ENCODE measurements around the gene PEX14.

Gene PEX14

DNA sequence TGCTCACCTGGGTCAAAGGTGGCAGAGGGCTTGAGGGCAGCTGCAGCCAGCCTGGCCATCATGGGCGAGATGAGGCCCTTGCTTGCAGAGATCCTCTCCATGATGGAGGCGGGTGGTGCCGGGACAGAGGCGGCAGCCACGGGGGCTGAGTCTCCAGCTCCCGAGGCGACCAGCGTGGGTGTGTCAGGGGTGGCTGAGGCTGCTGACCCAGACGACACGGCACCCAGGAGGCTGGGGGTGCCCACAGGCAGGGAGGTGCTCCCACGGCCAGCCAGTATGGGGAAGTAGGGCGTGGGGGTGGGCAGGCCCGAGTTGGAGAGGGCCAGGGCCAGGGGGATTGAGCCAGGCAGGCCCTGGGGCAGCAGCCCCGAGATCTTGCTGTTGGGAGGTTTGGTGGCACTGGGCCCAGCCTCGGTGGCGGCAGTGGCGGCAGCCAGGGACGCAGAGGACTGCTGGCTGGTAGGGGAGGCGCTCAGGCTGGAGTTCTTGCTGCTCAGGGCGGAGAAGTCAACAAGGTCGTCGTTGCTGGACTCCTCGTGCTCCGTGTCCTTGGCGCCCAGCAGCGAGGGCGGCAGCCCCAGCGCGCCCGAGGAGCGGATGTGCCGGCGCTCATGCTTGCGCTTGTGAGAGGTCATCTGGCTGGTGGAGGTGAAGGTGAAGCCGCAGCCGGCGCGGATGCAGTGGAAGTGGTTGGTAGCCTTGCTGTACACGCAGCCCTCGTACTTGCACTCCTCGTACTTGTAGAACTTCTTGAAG lies 178.8 kb downstream of the PEX14 start:
- no peak for DNase-seq

- DNase-seq, result no peak
These were observed 180.3 kb downstream of the PEX14 start for GRCh38 chr1:10655002-10655401.

DNA sequence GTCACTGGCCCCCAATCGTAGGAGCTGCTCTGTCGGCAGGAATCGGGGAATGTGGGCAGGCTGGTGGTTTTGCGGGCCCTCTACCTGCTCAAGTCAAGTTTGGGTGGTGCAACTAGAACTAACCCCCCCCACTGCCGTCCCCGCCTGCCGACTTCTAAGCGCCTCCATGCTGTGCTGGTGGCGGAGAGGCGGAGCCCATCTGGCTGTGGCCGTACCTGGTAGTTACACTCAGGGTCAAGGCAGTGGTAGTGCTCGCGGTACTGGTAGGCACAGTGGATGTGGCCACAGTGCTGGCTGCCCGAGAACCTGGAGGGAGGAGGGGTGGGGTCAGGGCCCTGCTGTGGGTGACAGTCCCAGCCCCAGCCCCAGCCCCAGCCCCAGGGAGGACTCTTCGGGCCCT lies 181.7 kb downstream of the PEX14 start:
- DNase-seq, result no peak

DNA sequence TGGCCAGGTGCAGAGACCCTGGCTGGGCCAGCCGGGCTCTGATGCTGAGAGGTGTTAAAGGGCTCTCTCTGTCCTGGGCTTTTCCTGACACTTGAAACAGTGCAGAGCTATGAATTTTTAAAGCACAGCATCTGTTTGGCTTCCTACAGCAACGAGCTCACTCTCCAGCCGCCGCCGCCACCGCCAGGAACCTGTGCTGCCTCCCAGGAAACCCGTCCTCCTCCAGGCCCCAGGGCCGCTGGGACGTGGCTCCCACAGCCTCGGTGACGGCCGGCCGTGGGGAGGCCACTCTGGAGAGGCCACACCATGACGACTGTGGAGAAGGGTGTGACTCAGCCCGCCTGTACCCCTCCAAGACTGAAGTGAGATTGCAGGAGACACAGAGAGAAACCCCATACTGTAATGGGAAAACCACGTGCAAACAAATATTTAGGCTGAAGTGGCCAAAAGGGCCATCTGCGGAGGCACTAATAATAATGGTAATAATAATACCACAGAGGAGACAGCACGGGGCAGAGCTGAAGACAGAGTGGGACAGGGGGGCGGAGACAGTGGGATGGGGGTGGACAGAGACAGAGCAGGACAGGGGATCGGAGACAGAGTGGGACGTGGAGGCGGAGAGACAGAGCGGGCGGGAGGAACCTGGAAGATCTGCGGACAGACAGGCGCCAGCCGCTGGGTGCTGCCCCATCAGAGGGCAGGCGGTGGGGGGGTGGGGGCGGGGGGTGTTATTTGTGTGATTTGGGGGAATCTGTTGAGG lies 182.5 kb downstream of the PEX14 start:
- no peak for DNase-seq

- no peak for DNase-seq
These were observed 183.8 kb downstream of the PEX14 start for GRCh38 chr1:10658396-10659066.

DNA sequence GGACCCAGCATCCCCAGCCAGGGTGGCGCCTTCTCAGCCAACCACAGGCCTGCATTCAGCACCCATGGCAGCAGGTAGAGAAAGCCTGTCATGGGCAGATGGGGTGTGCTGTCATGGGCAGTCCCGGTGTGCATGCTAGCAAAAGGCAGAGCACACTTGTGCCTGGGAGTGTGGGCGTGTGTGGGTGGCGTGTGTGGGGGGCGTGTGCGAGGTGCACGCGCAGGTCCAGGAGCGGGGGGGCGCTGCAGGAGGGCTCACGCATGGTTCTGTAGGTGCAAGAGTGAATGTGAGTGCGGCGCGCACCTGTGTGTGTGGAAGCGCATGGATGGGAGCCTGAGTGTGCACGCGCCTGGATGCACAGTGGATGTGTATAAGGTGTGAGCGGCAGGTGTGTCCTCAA lies 184.5 kb downstream of the PEX14 start:
- no peak for DNase-seq

DNA sequence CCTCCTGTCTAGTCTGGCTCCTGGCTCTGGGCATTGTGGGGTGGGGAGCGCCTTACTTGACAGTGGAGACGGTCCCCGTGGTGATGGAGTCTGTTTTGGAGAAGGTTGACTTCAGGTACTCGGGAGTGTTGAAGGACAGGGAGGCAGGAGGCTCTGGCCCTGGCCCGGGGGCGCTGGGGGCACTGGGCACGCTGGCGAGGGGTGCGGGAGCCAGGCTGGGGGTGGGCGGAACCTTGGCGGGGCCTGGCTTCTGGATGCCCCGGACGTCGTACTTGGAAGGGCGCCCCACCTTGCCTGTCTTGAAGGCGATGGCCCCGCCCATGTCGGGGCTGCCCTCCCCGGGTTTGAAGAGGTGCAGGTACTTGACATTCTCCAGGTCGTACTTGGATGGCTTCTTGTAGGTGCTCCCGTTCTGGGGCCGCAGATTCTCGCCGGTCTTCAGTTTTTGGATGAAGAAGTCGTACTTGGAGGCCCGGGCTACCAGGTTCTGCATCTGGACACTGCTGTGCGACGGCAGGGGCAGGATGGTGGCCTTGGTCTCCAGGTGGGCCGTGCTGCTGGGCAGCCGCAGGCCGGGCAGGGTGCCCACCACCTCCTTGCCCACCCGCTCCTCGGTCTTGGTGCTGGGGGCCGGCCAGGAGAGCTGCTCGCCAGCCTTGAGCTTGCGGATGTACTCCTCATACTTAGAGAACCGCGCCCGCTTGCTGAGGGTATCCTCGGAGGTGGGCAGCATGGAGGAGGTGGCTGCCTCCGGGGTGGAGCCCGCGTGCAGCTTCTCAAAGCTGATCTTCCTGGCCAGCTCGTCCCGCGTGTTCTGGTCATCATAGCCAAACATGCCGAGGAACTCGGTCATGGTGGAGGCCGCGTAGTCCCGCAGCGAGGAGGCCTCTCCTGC lies 185.1 kb downstream of the PEX14 start:
- DNase-seq, result no peak

- no peak for DNase-seq
These were observed 186.7 kb downstream of the PEX14 start for GRCh38 chr1:10661453-10661852.

- no peak for DNase-seq
These were observed 187.4 kb downstream of the PEX14 start for GRCh38 chr1:10662090-10662688.

GRCh38 chr1:10662824-10663677 lies 188.3 kb downstream of the PEX14 start:
- no peak for DNase-seq

DNA sequence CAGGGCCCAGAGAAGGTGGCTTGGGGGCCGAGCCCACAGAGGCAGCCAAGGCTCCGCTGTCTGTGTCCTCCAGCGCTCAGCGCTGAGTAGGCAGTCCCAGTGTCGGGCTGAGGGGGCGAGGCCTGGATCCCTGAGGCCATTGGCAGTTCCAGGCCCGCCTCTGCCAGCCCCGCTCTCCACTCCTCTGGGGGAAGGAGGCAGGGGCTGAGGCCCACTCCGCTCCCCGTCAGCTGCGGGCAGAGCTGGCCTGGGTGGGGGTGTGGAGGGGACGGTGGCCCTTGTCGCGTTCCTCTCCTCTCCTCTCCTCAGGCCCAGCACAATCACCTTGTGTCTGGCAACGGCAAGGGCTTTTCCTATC lies 188.9 kb downstream of the PEX14 start:
- DNase-seq, result no peak

DNA sequence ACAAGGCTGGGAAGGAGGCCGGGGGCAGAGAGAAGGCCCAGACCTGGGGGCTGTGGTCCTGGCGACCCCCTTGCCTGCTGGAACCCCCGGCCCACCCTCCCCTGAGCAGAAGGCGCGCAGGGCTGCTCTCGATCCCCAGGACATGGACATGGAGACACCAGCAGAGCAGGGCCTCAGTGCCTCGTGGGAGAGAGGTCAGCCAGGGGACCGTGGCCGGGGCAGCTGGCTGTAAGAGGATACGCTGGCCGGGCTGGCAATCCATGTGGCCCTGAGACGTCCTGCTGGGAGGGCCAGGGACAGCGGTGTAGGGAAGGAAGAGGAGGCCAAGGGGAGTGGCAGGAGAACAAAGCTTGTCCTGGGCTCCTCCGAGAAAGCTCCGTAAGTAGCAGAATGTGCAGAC lies 189.5 kb downstream of the PEX14 start:
- DNase-seq, result no peak

GRCh38 chr1:10665226-10665625 lies 190.5 kb downstream of the PEX14 start:
- DNase-seq, result no peak

DNA sequence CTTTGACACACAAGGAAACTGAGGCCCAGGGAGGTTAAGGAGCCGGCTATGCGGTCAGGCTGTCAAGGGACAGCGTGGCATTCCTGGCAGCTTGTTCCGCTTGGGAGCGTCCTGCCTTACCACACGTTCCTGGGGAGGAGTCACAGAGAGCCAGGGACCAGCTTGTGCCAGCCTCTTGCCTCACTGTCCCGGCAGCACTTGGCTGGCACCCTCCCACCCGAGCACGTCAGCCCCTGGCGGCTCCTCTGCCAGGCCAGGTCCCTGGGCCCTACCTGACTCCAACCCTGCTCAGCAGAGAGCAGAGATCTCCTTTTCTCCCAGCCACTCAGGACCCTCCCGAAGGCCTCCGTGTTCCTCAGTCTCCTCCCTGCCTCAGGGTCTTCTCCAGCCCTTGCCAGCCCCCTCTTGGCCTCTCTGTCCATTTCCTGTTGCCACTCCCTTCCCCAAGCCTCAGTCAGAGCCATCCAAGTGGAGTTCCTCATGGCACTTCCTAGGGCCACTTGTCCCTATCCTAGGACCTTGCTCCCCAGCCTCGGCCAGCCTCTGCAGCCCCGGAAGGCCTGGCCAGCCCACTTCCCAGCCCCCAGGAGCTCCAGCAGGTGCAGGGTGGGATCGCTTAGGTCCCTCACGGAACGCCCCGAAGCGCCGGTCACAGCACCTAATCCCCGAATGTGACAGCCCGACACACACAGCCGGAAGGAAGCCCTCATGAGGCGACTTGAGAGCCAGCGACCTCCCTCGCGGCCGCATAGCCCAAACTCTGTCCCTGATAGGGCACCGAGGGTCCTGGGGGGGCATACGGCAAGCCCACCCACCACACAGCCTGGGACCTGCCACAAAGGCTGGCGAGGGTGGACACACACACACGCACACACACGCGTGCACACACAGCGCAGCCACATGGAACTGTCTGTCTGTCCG lies 191.4 kb downstream of the PEX14 start:
- no peak for DNase-seq

DNA sequence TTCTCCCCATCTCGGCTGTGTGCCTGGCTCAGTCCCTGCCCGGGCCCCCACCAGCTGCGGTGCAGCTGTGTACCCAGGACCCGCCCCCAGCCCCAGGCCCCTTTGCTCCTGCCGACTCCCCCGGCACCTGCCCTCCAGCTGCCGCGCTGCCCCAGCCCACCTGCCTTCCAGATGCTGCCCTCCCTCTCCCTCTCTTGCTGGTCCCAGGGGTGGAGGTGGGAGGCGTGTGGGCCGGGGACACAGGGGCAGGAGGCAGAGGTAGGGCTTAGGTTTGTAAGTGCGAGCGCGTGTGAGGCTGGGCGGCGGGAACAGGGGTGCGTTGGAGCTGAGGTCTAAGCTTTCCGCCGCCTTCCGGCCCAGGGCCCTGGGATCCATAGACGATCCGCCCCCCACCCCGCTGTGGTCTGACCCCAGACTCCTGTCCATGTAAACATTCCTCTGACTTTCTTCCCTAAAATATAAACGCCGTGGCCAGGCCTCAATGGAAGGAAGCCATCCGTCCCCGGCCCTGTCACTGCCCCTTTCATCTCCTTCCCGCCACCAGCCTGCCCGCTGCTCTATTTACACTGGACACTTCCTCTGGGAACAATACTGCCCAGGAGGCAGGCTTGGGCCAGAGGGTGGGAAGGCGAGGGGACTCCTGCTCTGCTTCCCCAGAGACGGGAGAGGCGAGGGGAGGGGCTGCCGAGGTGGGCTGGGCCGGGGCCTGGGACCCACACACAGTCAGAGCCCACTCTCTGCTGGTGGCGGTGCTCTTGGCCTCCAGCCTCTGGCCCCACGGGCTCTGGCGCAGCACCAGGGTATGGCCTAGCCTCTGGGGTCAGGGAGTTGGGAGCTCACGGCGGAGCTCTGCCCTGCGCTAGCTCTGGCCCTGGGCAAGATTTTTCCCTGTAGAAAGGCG lies 193.4 kb downstream of the PEX14 start:
- no peak for DNase-seq

DNA sequence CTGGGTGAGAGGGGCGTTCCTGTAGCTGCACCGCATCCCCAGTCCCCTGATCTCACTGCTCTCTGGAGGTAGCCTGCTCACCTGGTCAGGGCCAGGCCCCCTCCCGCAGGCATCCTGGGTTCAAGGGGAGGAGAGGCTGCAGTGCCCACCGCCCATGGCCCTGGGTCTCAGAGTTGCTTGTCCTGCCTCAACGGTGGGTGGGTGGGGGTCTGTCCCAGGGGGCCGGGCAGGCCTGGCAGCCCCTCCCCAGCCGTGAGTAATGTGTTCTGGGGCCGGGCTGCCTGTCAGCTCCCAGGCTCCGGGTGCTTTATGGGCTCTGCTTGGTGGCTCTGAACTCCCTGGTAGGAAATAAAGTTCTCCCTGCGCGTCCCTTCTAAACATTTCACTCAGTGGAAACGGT lies 194.8 kb downstream of the PEX14 start:
- no peak for DNase-seq

DNA sequence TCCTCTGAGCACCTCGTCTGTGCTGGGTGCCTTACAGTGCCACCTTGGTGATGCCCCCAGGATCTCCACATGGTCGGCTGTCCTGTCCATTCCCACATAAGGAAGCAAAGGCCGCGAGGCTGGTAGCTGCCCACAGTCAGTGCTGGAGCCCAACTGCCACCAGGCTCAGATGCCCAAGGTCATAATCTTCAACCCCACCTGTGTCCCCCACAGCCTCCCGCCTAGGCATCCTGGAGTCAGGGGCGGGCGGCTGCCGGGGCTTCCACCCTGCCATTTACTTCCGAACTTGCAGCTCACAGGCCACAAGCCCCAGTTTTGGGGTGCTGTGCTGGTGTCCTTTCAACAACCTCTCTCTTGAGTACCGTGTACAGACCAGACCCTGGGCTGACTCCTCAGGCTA lies 195.4 kb downstream of the PEX14 start:
- DNase-seq, result no peak

DNA sequence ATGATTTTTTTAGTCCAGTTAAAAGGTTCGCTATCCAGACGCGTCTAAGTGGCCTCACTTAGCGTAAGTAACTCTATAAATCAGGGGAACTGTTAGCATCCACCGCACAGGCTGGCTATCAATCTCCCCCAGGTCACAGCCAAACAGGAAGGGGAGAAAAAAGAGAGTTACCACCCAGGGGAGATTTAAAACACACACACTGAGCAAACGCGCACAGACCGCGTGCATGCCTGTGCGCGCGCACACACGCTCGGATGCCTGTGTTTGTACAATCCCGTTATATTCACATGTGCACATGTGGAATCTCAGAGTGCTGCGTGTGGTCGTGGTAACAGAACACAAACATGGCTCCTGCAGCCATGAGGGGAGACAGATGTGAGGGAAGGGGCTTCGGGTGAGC lies 196.3 kb downstream of the PEX14 start:
- no peak for DNase-seq

- DNase-seq, result no peak
These were observed 197.0 kb downstream of the PEX14 start for GRCh38 chr1:10671622-10672342.

Data from activated naive CD4-positive, alpha-beta T cell (primary cell).